ENCODE data around the gene PLXNA4.

The PLXNA4 gene

GRCh38 chr7:132462478-132462877 lies 113.8 kb downstream of the PLXNA4 start:
- intact Hi-C loops (cut with DNase I), result no loop called here
- no peak for DNase-seq

- intact Hi-C loops (cut with DNase I), result no loop called here
- no peak for DNase-seq
Measured at GRCh38 chr7:132461032-132461592, 115.2 kb downstream of the PLXNA4 start.

- DNase-seq, result no peak
- intact Hi-C loops (cut with DNase I), result no loop called here
Measured at GRCh38 chr7:132458729-132459128, 117.5 kb downstream of the PLXNA4 start.

GRCh38 chr7:132457658-132458057 lies 118.6 kb downstream of the PLXNA4 start:
- intact Hi-C loops (cut with DNase I), result no loop called here
- DNase-seq, result no peak

GRCh38 chr7:132456418-132456817 lies 119.9 kb downstream of the PLXNA4 start:
- no peak for DNase-seq
- intact Hi-C loops (cut with DNase I), result no loop called here

GRCh38 chr7:132455378-132455777 lies 120.9 kb downstream of the PLXNA4 start:
- DNase-seq, result no peak
- intact Hi-C loops (cut with DNase I), result no loop called here

- intact Hi-C loops (cut with DNase I), result no loop called here
- DNase-seq, result no peak
Measured at GRCh38 chr7:132453826-132454225, 122.4 kb downstream of the PLXNA4 start.

GRCh38 chr7:132451161-132451560 lies 125.1 kb downstream of the PLXNA4 start:
- intact Hi-C loops (cut with DNase I), result no loop called here
- DNase-seq, result no peak

- intact Hi-C loops (cut with DNase I), result no loop called here
- DNase-seq, result no peak
Measured at GRCh38 chr7:132450696-132451095, 125.6 kb downstream of the PLXNA4 start.

- no peak for DNase-seq
- intact Hi-C loops (cut with DNase I), result no loop called here
Measured at GRCh38 chr7:132450188-132450587, 126.1 kb downstream of the PLXNA4 start.

GRCh38 chr7:132446666-132447278 lies 129.5 kb downstream of the PLXNA4 start:
- intact Hi-C loops (cut with DNase I), result no loop called here
- no peak for DNase-seq

GRCh38 chr7:132446260-132446659 lies 130.0 kb downstream of the PLXNA4 start:
- no peak for DNase-seq
- intact Hi-C loops (cut with DNase I), result no loop called here

- intact Hi-C loops (cut with DNase I), result no loop called here
- no peak for DNase-seq
Measured at GRCh38 chr7:132443761-132444520, 132.3 kb downstream of the PLXNA4 start.

- intact Hi-C loops (cut with DNase I), result no loop called here
- no peak for DNase-seq
Measured at GRCh38 chr7:132441935-132442334, 134.3 kb downstream of the PLXNA4 start.

- DNase-seq, result no peak
- intact Hi-C loops (cut with DNase I), result no loop called here
Measured at GRCh38 chr7:132440151-132440550, 136.1 kb downstream of the PLXNA4 start.

GRCh38 chr7:132438926-132439325 lies 137.3 kb downstream of the PLXNA4 start:
- DNase-seq, result no peak
- intact Hi-C loops (cut with DNase I), result no loop called here

GRCh38 chr7:132437730-132438129 lies 138.5 kb downstream of the PLXNA4 start:
- DNase-seq, result no peak
- intact Hi-C loops (cut with DNase I), result no loop called here

- intact Hi-C loops (cut with DNase I), result no loop called here
- DNase-seq, result no peak
Measured at GRCh38 chr7:132436121-132436520, 140.1 kb downstream of the PLXNA4 start.

GRCh38 chr7:132435016-132435990 lies 141.0 kb downstream of the PLXNA4 start:
- DNase-seq, result no peak
- intact Hi-C loops (cut with DNase I), result no loop called here

GRCh38 chr7:132434041-132434440 lies 142.2 kb downstream of the PLXNA4 start:
- intact Hi-C loops (cut with DNase I), result no loop called here
- no peak for DNase-seq
